ENCODE results near the gene MRPL37. TPM values are rescaled to one million over a fixed set of nuclear protein-coding genes. Genes with fewer than 3 reads are reported as not detected.

MRPL37 gene
- total RNA-seq, 2 experiments from 2014 or later, result 107 to 126 TPM

DNA sequence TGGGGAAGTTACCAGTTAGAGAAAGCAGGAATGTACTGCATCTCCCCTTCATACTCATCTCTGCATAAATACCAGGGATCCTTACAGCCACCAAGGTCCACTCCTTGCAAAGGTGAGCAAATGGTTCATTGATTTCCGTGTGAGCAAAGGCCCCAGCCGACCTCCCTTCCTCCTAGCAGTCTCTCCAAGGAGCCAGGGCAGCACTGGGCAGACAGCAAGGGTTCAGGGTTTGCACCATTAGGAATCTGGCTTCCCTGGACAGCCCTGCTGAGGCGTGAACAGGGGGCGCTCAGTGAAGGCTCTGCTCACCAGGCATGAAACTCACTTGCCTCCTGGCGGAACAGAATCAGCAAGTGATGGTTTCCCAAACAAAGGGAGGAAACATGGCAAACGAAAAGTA, 65.7 kb downstream of the MRPL37 start:
- H3K4me1 ChIP-seq (ENCODE audit: insufficient read depth, low read length, poor library complexity, severe bottlenecking), result no peaks in the 10 kb centered on the region
- H3K9me2 ChIP-seq (ENCODE audit: insufficient read depth, low read length), result no peaks in the 10 kb centered on the region
- no peaks in the 10 kb centered on the region for H3K79me2 ChIP-seq (ENCODE audit: insufficient read depth, low read depth, low read length)
- no peak overlapping the region for H2AFZ ChIP-seq (ENCODE audit: low read length)
- H3K4me3 ChIP-seq (ENCODE audit: low read depth, low read length, poor library complexity, severe bottlenecking), result no peak overlapping the region
- no peak overlapping the region for H3K4me2 ChIP-seq (ENCODE audit: low read length)
- no peaks in the 10 kb centered on the region for H3K9me3 ChIP-seq (ENCODE audit: low read length)
- DNase-seq (ENCODE audit: low spot score), result no peak
- ChIA-PET POLR2A (interaction anchor here (0.5 kb wide), 1 partner anchor 157 kb away, joined by 3 read pairs; no protein-coding TSS in a partner anchor), CTCF (ENCODE audit: unreplicated experiment) (no interaction called here)
- intact Hi-C loops (cut with micrococcal nuclease; ENCODE audit: unreplicated experiment), result no loop called here
- no TSS peak for BruUV-seq (replicated peaks)
- no peak overlapping the region for H3K27ac ChIP-seq (ENCODE audit: low read depth, low read length, poor library complexity, severe bottlenecking)
- no peaks in the 10 kb centered on the region for H3K36me3 ChIP-seq (ENCODE audit: insufficient read depth, low read length)
- TF ChIP-seq EZH2phosphoT487 (IDR thresholded peaks at IDR 0.05; ENCODE audit: borderline replicate concordance, low read depth, low read length), result no peak
- TF ChIP-seq, protein P1, sequence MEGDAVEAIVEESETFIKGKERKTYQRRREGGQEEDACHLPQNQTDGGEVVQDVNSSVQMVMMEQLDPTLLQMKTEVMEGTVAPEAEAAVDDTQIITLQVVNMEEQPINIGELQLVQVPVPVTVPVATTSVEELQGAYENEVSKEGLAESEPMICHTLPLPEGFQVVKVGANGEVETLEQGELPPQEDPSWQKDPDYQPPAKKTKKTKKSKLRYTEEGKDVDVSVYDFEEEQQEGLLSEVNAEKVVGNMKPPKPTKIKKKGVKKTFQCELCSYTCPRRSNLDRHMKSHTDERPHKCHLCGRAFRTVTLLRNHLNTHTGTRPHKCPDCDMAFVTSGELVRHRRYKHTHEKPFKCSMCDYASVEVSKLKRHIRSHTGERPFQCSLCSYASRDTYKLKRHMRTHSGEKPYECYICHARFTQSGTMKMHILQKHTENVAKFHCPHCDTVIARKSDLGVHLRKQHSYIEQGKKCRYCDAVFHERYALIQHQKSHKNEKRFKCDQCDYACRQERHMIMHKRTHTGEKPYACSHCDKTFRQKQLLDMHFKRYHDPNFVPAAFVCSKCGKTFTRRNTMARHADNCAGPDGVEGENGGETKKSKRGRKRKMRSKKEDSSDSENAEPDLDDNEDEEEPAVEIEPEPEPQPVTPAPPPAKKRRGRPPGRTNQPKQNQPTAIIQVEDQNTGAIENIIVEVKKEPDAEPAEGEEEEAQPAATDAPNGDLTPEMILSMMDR (conservative IDR thresholded peaks at IDR 0.05; ENCODE audit: low read length), result no peak
- H4K20me1 ChIP-seq (ENCODE audit: insufficient read depth, low read length), result no peaks in the 10 kb centered on the region

GRCh38 chr1:54266195-54266594, 66.2 kb downstream of the MRPL37 start:
- H3K4me2 ChIP-seq (ENCODE audit: low read length), result no peak overlapping the region
- no peaks in the 10 kb centered on the region for H3K79me2 ChIP-seq (ENCODE audit: insufficient read depth, low read depth, low read length)
- no peak for TF ChIP-seq EZH2phosphoT487 (IDR thresholded peaks at IDR 0.05; ENCODE audit: borderline replicate concordance, low read depth, low read length)
- TF ChIP-seq, protein P1 (conservative IDR thresholded peaks at IDR 0.05; ENCODE audit: low read length), result no peak
- no peaks in the 10 kb centered on the region for H3K9me3 ChIP-seq (ENCODE audit: low read length)
- no peaks in the 10 kb centered on the region for H3K9me2 ChIP-seq (ENCODE audit: insufficient read depth, low read length)
- H2AFZ ChIP-seq (ENCODE audit: low read length), result no peak overlapping the region
- H3K4me1 ChIP-seq (ENCODE audit: insufficient read depth, low read length, poor library complexity, severe bottlenecking), result no peaks in the 10 kb centered on the region
- ChIA-PET CTCF (ENCODE audit: unreplicated experiment) (no interaction called here), POLR2A (no interaction called here)
- no peak for DNase-seq (ENCODE audit: low spot score)
- intact Hi-C loops (cut with micrococcal nuclease; ENCODE audit: unreplicated experiment), result no loop called here
- no peak overlapping the region for H3K4me3 ChIP-seq (ENCODE audit: low read depth, low read length, poor library complexity, severe bottlenecking)
- H3K36me3 ChIP-seq (ENCODE audit: insufficient read depth, low read length), result no peaks in the 10 kb centered on the region
- no peak overlapping the region for H3K27ac ChIP-seq (ENCODE audit: low read depth, low read length, poor library complexity, severe bottlenecking)
- no peaks in the 10 kb centered on the region for H4K20me1 ChIP-seq (ENCODE audit: insufficient read depth, low read length)
- BruUV-seq (replicated peaks), result no TSS peak

- Histone ChIP-seq H2AFZ (ENCODE audit: low read length) (no peak overlapping the region), H3K4me2 (ENCODE audit: low read length) (no peak overlapping the region), H3K9me3 (ENCODE audit: low read length) (no peaks in the 10 kb centered on the region), H3K4me3 (ENCODE audit: low read depth, low read length, poor library complexity, severe bottlenecking) (no peak overlapping the region), H3K27ac (ENCODE audit: low read depth, low read length, poor library complexity, severe bottlenecking) (no peak overlapping the region), H3K9me2 (ENCODE audit: insufficient read depth, low read length) (no peaks in the 10 kb centered on the region), H4K20me1 (ENCODE audit: insufficient read depth, low read length) (no peaks in the 10 kb centered on the region), H3K4me1 (ENCODE audit: insufficient read depth, low read length, poor library complexity, severe bottlenecking) (no peaks in the 10 kb centered on the region), H3K36me3 (ENCODE audit: insufficient read depth, low read length) (no peaks in the 10 kb centered on the region), H3K79me2 (ENCODE audit: insufficient read depth, low read depth, low read length) (no peaks in the 10 kb centered on the region)
- POLR2A ChIA-PET, result interaction anchor here (0.8 kb wide), 1 partner anchor 29 kb away, joined by 3 read pairs; no protein-coding TSS in a partner anchor
- no peak for TF ChIP-seq EZH2phosphoT487 (IDR thresholded peaks at IDR 0.05; ENCODE audit: borderline replicate concordance, low read depth, low read length)
- TF ChIP-seq, protein P1 (conservative IDR thresholded peaks at IDR 0.05; ENCODE audit: low read length), result no peak
- no peak for DNase-seq (ENCODE audit: low spot score)
- CTCF ChIA-PET (ENCODE audit: unreplicated experiment), result no interaction called here
- intact Hi-C loops (cut with micrococcal nuclease; ENCODE audit: unreplicated experiment), result no loop called here
- no TSS peak for BruUV-seq (replicated peaks)
Measured at GRCh38 chr1:54266908-54267307, 66.9 kb downstream of the MRPL37 start.

Other genes starting within 250 kb of the MRPL37 start
- not detected in 2 replicates for gene LDLRAD1, start 182.0 kb upstream of the MRPL37 start, total RNA-seq (2014; rRNA removed; shearing (Covaris generic))
- not detected in 2 replicates for gene LDLRAD1, start 182.0 kb upstream of the MRPL37 start, total RNA-seq (2022)
- gene TMEM59, start 147.0 kb upstream of the MRPL37 start, total RNA-seq (2014; rRNA removed; shearing (Covaris generic)), result 74.5 and 76.7 TPM in 2 replicates
- gene TMEM59, start 147.0 kb upstream of the MRPL37 start, total RNA-seq (2022), result 94.5 and 95.4 TPM in 2 replicates
- 4.9 and 5.1 TPM in 2 replicates for gene TCEANC2, start 146.6 kb upstream of the MRPL37 start, total RNA-seq (2014; rRNA removed; shearing (Covaris generic))
- 9.5 and 10.4 TPM in 2 replicates for gene TCEANC2, start 146.6 kb upstream of the MRPL37 start, total RNA-seq (2022)
- 0.09 TPM in 1 of 2 replicates, not detected in the other for gene CDCP2, start 47.2 kb upstream of the MRPL37 start, total RNA-seq (2014; rRNA removed; shearing (Covaris generic))
- 0.26 TPM in 1 of 2 replicates, not detected in the other for gene CDCP2, start 47.2 kb upstream of the MRPL37 start, total RNA-seq (2022)
- 10.1 and 10.4 TPM in 2 replicates for gene CYB5RL, start 137 bp upstream of the MRPL37 start, total RNA-seq (2014; rRNA removed; shearing (Covaris generic))
- 20.5 and 20.6 TPM in 2 replicates for gene CYB5RL, start 137 bp upstream of the MRPL37 start, total RNA-seq (2022)
- gene SSBP3, start 206.2 kb downstream of the MRPL37 start, total RNA-seq (2014; rRNA removed; shearing (Covaris generic)), result 11.2 and 16.5 TPM in 2 replicates
- 44.9 and 53.2 TPM in 2 replicates for gene SSBP3, start 206.2 kb downstream of the MRPL37 start, total RNA-seq (2022)

Measured in OCI-LY7 (cell line).